Small intestine (tissue), 16 donors: ENCODE data around the gene CERS3. TPM values are rescaled to one million over a fixed set of nuclear protein-coding genes. Genes with fewer than 3 reads are reported as not detected.

ENCODE experiments used
- DNase-seq, 2 donors: peaks; one replicate each; pipeline versions ENCODE4 v3.0.0 to v3.0.0-alpha.2; 2013
- FAIRE-seq: peaks from 2 replicates; lab custom pipeline; 2012; peaks lifted over from hg19 to GRCh38; lab: Jason Lieb, UNC
- H3K27ac ChIP-seq, 3 donors: one replicate each; pipeline ENCODE4 v1.5.1; 2013; ENCODE audit warnings: low read length in 2 of 3, mild to moderate bottlenecking in 2 of 3, control low read depth in 1 of 3, inconsistent platforms in 1 of 3, low read depth in 1 of 3, moderate library complexity in 1 of 3
- H3K27me3 ChIP-seq, 3 donors: one replicate each; pipeline ENCODE4 v1.6.1; 2013; ENCODE audit warnings: low read length in 3 of 3, inconsistent platforms in 1 of 3; ENCODE audit not compliant: control insufficient read depth in 3 of 3, insufficient read depth in 3 of 3
- H3K36me3 ChIP-seq, 3 donors: one replicate each; pipeline ENCODE4 v1.6.1; 2013; ENCODE audit warnings: low read length in 3 of 3, inconsistent platforms in 1 of 3, low read depth in 1 of 3, mild to moderate bottlenecking in 1 of 3, moderate library complexity in 1 of 3; ENCODE audit not compliant: control insufficient read depth in 3 of 3, insufficient read depth in 2 of 3
- H3K4me1 ChIP-seq, 3 donors: one replicate each; pipeline ENCODE4 v1.6.1; 2013; ENCODE audit warnings: low read length in 2 of 3, inconsistent platforms in 1 of 3, low read depth in 1 of 3, mild to moderate bottlenecking in 1 of 3, moderate library complexity in 1 of 3; ENCODE audit not compliant: control insufficient read depth in 3 of 3, insufficient read depth in 2 of 3
- H3K4me3 ChIP-seq, 3 donors: one replicate each; pipeline ENCODE4 v1.5.1; 2013; ENCODE audit warnings: low read length in 3 of 3, control low read depth in 1 of 3, inconsistent platforms in 1 of 3, low read depth in 1 of 3, mild to moderate bottlenecking in 1 of 3, moderate library complexity in 1 of 3
- H3K9me3 ChIP-seq, 2 donors: one replicate each; pipeline ENCODE4 v1.6.1; 2013; ENCODE audit warnings: low read depth in 1 of 2, low read length in 1 of 2; ENCODE audit not compliant: control insufficient read depth in 2 of 2, insufficient read depth in 1 of 2
- WGBS, 3 donors: extraction: QIAGEN DNeasy Blood & Tissue Kit; methylation state at CpG; one replicate each; pipeline ENCODE4 v1.1.7; 2013; 5-methylcytosine and 5-hydroxymethylcytosine counted together
- long read RNA-seq, 10 donors: transcript quantifications; one replicate each; lab custom pipeline, GENCODE V29; 2026
- polyA plus RNA-seq, 4 donors: library from polyadenylated mRNA; stranded (reverse) in 3 of 4; unstranded in 1 of 4; fragments of 200-250 nt in 3 of 4; fragments of 120-200 nt in 1 of 4; gene quantifications; one replicate each; pipeline versions ENCODE4 v1.2.1 to v1.2.3, GENCODE V29; 2013
- donor health status: healthy with polysubstance abuse.
- donor health status: control.
- donor health status: control.
- donor health status: Bipolar disorder and iron deficiency.
- donor health status: healthy.

Gene CERS3
- polyA plus RNA-seq, result under 1 TPM in 2 of 4 donors, not detected in 2; 0.07 TPM
- long read RNA-seq, donor 1, result 0 reads
- long read RNA-seq, donor 2, result 0 reads
- long read RNA-seq, donor 3, result 0 reads
- long read RNA-seq, donor 4, result 0 reads
- long read RNA-seq, donor 5, result 0 reads
- long read RNA-seq, donor 6, result 0 reads
- long read RNA-seq, donor 7, result 0 reads
- long read RNA-seq, donor 8, result 0 reads
- long read RNA-seq, donor 9, result 0 reads
- long read RNA-seq, donor 10, result 0 reads

DNA sequence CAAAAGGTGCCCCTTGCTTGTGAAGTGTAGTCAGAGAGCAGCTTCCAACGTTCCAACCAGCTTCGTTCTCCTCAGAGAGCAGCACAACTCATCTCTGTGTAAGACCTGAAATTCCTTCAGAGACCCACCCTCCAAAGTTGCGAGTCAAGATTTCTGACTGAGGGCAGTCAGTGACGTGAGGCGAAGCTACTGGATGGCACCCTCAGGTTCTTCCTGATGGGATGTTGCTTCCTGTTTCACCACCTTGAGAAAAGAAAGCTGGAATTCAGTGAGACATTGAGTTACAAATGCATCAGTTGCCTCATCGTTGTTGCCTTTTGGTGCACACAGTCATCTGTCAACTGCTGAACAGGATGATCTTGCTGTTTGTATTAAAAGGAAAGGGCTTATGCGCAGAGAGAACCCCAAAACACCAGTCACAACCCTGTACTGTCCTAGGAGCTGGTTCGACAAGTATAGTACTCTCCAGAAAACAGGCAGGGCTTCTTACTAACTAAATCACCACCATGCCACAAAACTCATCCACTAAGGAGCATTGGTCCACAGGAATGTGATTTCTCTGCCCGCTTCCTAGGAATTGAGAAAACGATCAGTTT is at the start of gene CERS3:
CERS3 (minus strand) TSS at position 118 of the 596 bp plus-strand sequence. CDS start 27,101 bp downstream, outside the sequence.
- FAIRE-seq (no peak), DNase-seq (no peak)
- 79 to 85% (median 84%) methylated on average over 10 of the region's 10 CpGs for WGBS, 3 donors
- Histone ChIP-seq H3K27ac (no peak within 1 kb of the TSS), H3K4me1 (no peaks in the 10 kb centered on the region), H3K9me3 (no peaks in the 10 kb centered on the region), H3K36me3 (no peaks in the 10 kb centered on the region), H3K4me3 (no peak within 1 kb of the TSS), H3K27me3 (peaks cover 0 to 2% (median 0%) of the 10 kb centered on the region in 3 donors)

DNA sequence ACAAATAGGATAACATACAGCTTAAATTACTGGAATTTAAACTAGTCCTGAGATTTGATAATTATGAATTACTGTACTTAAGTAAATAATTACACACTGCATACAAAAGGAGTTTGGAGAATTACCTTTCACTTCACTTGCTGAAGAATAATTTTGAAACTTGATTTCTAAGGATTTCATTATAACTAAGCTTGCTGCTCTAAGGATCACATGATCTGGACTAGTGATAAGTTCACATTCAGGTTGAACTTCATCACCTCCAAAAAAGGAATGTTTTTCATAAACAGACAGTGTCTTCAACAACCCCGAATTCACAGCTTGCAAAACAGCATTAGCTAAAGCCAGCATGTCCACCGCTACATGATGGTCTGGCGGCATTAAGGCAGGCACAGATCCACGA is 44.8 kb upstream of the CERS3 start:
- DNase-seq (no peak), FAIRE-seq (no peak)
- H3K27ac ChIP-seq, result no peak overlapping the region
- H3K27me3 ChIP-seq, result no peaks in the 10 kb centered on the region
- peaks cover 10 to 16% (median 11%) of the 10 kb centered on the region in 3 donors for H3K36me3 ChIP-seq
- no peaks in the 10 kb centered on the region for H3K9me3 ChIP-seq
- H3K4me1 ChIP-seq, result no peaks in the 10 kb centered on the region
- no peak overlapping the region for H3K4me3 ChIP-seq
- 89 to 95% (median 90%) methylated on average over 4 of the region's 4 CpGs for WGBS, 3 donors

DNA sequence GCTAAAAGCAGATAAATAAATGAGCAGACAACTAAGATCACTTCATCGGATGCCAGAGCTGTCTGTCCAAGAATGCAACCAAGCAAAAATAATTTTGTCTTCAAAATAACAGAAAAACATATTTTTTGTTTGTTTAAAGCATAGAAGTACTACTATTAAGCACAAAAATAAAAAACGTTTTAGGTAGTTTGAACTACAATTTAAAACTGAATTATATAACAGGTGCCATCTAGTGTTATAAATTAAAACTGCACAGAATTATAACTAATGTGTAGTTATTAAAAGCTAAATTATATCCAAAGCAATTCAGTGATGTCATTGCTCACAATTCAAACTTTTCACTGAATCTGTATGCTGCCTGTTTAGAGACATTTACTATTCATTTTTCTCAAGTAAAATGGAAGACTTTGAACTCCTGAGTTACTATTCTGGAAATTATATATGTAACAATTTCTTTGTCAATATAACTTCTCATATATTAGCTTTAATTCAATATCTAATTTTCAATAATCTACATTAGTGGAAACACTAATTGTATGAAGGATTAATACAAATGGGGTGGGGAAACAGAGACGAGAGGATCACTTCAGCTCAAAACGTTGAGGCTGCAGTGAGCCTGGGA is 43.7 kb upstream of the CERS3 start:
- Histone ChIP-seq H3K4me3 (no peak overlapping the region), H3K4me1 (no peaks in the 10 kb centered on the region), H3K27me3 (no peaks in the 10 kb centered on the region), H3K27ac (no peak overlapping the region), H3K36me3 (peaks cover 10 to 20% (median 11%) of the 10 kb centered on the region in 3 donors), H3K9me3 (no peaks in the 10 kb centered on the region)
- peak in 1 of 2 donors; percentile 11 for DNase-seq
- FAIRE-seq, result peak; percentile 85
- 63 to 67% (median 65%) methylated on average over 4 of the region's 4 CpGs for WGBS, 3 donors

DNA sequence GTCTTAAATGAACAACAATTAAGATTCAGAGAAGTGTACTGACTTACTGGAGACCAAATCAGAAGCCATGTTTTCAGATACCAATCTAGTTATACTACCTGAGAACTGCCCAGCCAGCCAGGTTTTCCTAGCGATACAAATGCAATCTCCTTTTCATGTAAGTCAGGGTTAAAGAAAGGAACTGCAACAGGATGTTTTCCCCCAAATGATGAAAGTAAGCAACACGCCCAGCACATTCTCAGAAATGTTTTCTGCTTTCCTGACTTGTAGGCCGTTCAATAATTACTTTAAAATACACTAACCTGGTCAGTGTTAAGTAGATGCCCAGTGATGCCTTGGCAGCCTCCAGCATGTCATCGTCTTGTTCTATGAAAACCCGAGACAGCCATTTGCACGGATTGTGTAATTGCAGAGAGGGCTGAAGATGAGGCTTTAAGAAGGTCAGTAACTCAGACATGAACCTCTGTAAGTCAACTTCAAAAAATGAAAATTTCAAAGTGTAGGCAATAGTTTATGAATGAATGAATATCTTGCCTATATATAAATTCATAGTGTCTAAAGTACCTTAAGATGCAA is 42.9 kb upstream of the CERS3 start:
- Histone ChIP-seq H3K9me3 (no peaks in the 10 kb centered on the region), H3K4me1 (no peaks in the 10 kb centered on the region), H3K4me3 (no peak overlapping the region), H3K36me3 (peaks cover 10 to 20% (median 11%) of the 10 kb centered on the region in 3 donors), H3K27me3 (no peaks in the 10 kb centered on the region), H3K27ac (no peak overlapping the region)
- WGBS, 3 donors, result 85 to 89% (median 88%) methylated on average over 6 of the region's 6 CpGs
- no peak for DNase-seq
- FAIRE-seq, result no peak

DNA sequence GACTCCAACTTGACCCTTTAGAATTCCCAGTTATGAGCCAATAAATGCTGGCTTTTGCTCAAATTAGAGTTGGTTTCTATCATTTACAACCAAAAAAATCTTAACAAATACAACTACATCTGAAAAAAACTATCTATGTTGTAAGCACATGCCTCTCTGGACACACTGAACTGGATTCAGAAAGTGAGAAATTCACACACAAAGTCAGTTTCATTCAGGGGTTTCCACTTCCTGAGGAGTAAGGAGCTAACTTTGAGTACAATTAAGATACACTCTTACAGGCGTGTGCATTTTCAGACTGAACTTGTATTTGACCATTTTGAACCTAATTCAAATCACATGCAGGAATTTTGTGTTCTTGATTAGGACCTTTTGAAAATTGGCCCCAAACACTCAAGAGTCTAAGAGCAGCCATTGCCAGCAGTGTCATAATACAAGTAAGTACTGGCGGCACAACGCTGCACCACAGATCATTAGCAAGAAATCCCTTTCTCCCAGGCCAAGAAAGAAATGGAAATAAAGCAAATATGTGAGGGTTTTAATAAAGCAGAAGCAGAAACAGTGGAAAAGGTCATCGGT is 42.1 kb upstream of the CERS3 start:
- WGBS, 3 donors, result 91 to 93% (median 91%) methylated on average over 4 of the region's 4 CpGs
- Histone ChIP-seq H3K4me3 (no peak overlapping the region), H3K4me1 (no peaks in the 10 kb centered on the region), H3K9me3 (no peaks in the 10 kb centered on the region), H3K27me3 (no peaks in the 10 kb centered on the region), H3K27ac (no peak overlapping the region), H3K36me3 (peaks cover 10 to 20% (median 11%) of the 10 kb centered on the region in 3 donors)
- FAIRE-seq, result no peak
- DNase-seq, result no peak

DNA sequence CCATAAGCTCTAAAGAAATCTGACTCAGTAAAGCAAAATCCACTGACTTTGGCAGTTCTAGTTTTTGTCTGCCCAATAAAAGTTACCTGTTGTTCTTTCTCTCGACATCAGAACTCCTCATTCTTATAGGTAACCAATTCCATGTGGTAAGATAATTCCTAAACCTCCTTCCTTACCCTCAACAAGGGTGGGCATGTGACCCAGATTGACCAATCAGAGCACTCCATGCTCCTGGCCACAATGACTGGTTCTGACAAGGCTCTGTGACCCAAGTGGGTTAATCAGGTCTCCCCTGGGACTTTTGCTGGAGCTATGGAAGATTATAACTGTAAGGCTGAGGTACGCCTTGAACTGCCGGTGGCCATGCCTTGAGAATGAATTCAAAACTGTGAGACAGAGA is 41.5 kb upstream of the CERS3 start:
- no peaks in the 10 kb centered on the region for H3K27me3 ChIP-seq
- 94 to 98% (median 97%) methylated on average over 3 of the region's 3 CpGs for WGBS, 3 donors
- H3K36me3 ChIP-seq, result peaks cover 10 to 20% (median 11%) of the 10 kb centered on the region in 3 donors
- no peaks in the 10 kb centered on the region for H3K9me3 ChIP-seq
- DNase-seq, result no peak
- no peak for FAIRE-seq
- H3K27ac ChIP-seq, result no peak overlapping the region
- no peak overlapping the region for H3K4me3 ChIP-seq
- H3K4me1 ChIP-seq, result no peaks in the 10 kb centered on the region

DNA sequence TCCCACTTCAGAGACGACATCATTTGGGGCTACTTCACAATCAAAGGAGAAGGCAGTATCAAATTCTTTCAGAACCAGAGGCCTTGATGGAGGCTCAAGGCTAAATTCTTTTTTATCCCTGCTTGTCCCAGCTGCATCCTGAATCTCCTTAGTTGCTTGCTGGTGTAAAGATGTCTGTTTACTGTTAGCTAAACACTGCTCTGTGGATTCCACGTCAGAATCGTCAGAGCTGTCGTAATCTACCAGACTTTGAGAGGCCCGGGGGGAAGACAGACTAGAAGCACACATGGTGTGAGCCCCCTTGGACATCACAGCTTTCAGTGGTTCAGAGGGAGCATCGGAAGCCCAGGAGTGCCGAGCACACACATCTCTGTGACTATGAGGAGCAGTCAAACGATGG is 40.6 kb upstream of the CERS3 start:
- no peaks in the 10 kb centered on the region for H3K9me3 ChIP-seq
- DNase-seq (no peak), FAIRE-seq (no peak)
- no peaks in the 10 kb centered on the region for H3K4me1 ChIP-seq
- H3K4me3 ChIP-seq, result no peak overlapping the region
- no peaks in the 10 kb centered on the region for H3K27me3 ChIP-seq
- 77 to 89% (median 79%) methylated on average over 8 of the region's 8 CpGs for WGBS, 3 donors
- peaks cover 10 to 20% (median 11%) of the 10 kb centered on the region in 3 donors for H3K36me3 ChIP-seq
- H3K27ac ChIP-seq, result no peak overlapping the region
